ENCODE results near the gene MRPL23.

Gene MRPL23

DNA sequence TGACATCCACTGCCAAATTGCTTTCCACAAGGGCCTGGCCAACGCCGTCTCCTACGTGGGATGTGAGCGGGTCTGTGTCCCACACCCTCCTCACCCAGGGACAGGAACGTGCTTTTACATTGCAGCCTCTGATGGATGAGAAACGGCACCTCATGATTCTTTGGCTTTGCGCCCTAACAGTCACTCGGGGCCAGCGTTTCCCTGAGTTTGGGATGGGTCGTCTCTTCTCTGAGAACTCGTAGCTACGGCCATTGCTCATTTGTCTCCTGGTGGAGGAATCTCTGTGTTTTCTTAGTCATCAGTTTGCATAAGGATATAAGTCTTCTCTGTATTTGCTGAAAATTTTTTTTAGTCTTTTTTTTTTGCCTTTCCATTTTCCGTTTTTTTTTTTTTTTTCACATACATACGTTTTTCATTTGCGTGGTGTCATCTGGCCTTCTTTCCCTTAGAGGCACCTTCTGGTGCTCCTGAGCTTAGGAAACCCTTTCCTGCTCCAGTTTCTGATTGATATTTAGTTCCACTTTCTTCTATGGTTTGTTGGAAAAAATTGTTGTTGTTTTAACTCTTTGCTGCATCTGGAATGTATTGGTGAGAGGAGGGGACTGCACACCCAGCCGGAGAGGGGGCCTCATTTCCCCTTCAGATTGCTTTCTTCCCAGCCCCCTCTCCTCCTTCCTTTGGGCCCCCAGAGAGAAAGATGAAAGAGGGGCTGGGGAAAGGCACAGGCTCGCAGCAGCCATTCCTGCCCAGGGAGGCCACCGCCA is 15.6 kb upstream of the MRPL23 start:
- DNase-seq, result peak; percentile 3
- Histone ChIP-seq H3K4me3 (ENCODE audit: low read depth, low read length) (no peak overlapping the region), H3K9me3 (ENCODE audit: severe bottlenecking) (no peaks in the 10 kb centered on the region), H3K27me3 (ENCODE audit: insufficient read depth, low read depth, severe bottlenecking) (peaks cover 79% of the 10 kb centered on the region), H3K27ac (no peak overlapping the region), H3K36me3 (no peaks in the 10 kb centered on the region)
- TF ChIP-seq CTCF (IDR thresholded peaks at IDR 0.05; ENCODE audit: low read depth, low read length), result no peak

- H3K27ac ChIP-seq, result no peak overlapping the region
- no peak overlapping the region for H3K4me3 ChIP-seq (ENCODE audit: low read depth, low read length)
- TF ChIP-seq CTCF (IDR thresholded peaks at IDR 0.05; ENCODE audit: low read depth, low read length), result no peak
- H3K9me3 ChIP-seq (ENCODE audit: severe bottlenecking), result no peaks in the 10 kb centered on the region
- peak; percentile 2 for DNase-seq
- no peaks in the 10 kb centered on the region for H3K36me3 ChIP-seq
- H3K27me3 ChIP-seq (ENCODE audit: insufficient read depth, low read depth, severe bottlenecking), result peaks cover 73% of the 10 kb centered on the region
These were observed 15.0 kb upstream of the MRPL23 start for GRCh38 chr11:1932105-1932480.

DNA sequence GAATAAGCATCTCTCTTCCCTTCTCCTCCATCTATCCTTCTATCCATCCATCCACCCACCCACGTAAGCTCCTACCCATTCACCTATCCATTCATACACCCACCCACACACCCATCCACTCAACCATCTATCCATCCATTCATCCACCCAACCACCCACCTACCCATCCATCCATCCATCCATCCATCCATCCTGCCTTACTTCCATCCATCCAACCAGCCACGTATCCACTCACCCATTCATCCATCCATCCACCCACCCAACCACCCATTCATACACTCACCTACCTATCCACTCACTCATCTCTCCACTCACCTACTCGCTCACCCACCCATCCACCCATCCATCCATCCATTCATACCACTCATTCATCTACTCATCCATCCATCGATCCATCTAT is 14.5 kb upstream of the MRPL23 start:
- Histone ChIP-seq H3K9me3 (ENCODE audit: severe bottlenecking) (no peaks in the 10 kb centered on the region), H3K27ac (no peak overlapping the region), H3K27me3 (ENCODE audit: insufficient read depth, low read depth, severe bottlenecking) (peaks cover 67% of the 10 kb centered on the region), H3K36me3 (no peaks in the 10 kb centered on the region), H3K4me3 (ENCODE audit: low read depth, low read length) (no peak overlapping the region)
- no peak for DNase-seq
- no peak for TF ChIP-seq CTCF (IDR thresholded peaks at IDR 0.05; ENCODE audit: low read depth, low read length)

DNA sequence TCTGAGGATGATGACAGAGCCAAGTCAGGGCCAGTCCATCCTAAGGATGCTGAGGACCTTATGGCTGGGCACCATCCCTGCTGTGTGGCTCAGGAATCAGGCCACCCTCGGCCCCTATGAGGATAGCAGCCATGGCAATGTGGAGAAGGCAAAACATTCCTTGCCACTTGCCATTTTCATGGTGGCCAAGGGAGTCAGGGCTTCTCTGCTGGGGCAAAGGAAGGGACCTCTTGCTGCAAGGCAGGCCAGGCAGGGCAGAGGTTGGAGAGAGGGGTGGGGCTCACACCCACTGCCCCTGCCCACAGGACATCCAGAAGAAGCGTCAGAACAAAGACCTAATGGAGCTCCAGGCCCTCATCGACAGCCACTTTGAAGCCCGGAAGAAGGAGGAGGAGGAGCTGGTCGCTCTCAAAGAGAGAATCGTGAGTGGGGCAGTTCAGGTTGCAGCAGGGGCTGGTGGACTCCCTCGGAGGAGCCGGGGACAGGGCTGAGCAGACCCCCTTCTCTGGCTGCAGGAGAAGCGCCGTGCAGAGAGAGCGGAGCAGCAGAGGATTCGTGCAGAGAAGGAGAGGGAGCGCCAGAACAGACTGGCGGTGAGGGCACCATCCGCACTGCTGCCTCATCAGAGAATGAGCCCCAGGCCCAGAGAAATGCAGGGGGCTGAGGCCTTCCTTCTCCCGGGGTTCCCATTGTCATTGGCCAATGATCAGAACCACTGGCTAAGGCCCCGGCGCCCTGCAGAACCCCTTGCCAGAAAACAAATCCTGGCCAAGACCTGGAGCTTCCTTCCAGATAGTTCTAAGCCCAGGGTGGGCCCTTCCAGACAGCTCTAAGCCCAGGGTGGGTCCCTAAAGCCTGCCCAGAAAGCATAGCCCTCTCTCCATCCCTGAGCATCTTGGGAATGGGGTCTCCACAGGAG is 13.5 kb upstream of the MRPL23 start:
- Histone ChIP-seq H3K36me3 (no peaks in the 10 kb centered on the region), H3K27me3 (ENCODE audit: insufficient read depth, low read depth, severe bottlenecking) (peaks cover 58% of the 10 kb centered on the region), H3K4me3 (ENCODE audit: low read depth, low read length) (no peak overlapping the region), H3K9me3 (ENCODE audit: severe bottlenecking) (no peaks in the 10 kb centered on the region), H3K27ac (no peak overlapping the region)
- TF ChIP-seq CTCF (IDR thresholded peaks at IDR 0.05; ENCODE audit: low read depth, low read length), result no peak
- DNase-seq, result peak; percentile 1

GRCh38 chr11:1934335-1935155 is 12.6 kb upstream of the MRPL23 start:
- TF ChIP-seq CTCF (IDR thresholded peaks at IDR 0.05; ENCODE audit: low read depth, low read length), result no peak
- Histone ChIP-seq H3K27ac (no peak overlapping the region), H3K27me3 (ENCODE audit: insufficient read depth, low read depth, severe bottlenecking) (peaks cover 51% of the 10 kb centered on the region), H3K36me3 (no peaks in the 10 kb centered on the region), H3K9me3 (ENCODE audit: severe bottlenecking) (no peaks in the 10 kb centered on the region), H3K4me3 (ENCODE audit: low read depth, low read length) (no peak overlapping the region)
- peak; percentile 3 for DNase-seq
